Measurements from ENCODE around the gene FAM241B. TPM values are rescaled to one million over a fixed set of nuclear protein-coding genes. Genes with fewer than 3 reads are reported as not detected.

The FAM241B gene
- total RNA-seq, 1 donor from 2014 or later: 44.2 TPM

GRCh38 chr10:69633673-69634635 is 3.9 kb downstream of the FAM241B start:
- H3K4me3 Mint-ChIP-seq (ENCODE audit: low read depth): no peak overlapping the region
- H3K27me3 Mint-ChIP-seq: no peaks in the 10 kb centered on the region
- peaks cover 6% of the 10 kb centered on the region for H3K4me1 Mint-ChIP-seq (ENCODE audit: low read depth)
- H3K36me3 Mint-ChIP-seq (ENCODE audit: insufficient read depth): peaks cover 15% of the 10 kb centered on the region
- H3K27ac Mint-ChIP-seq: no peak overlapping the region
- DNase-seq (ENCODE audit: low spot score, unreplicated experiment): no peak
- H3K9me3 Mint-ChIP-seq (ENCODE audit: low read depth): no peaks in the 10 kb centered on the region
- no peak for TF ChIP-seq CTCF (IDR thresholded peaks at IDR 0.05; ENCODE audit: unreplicated experiment)

DNA sequence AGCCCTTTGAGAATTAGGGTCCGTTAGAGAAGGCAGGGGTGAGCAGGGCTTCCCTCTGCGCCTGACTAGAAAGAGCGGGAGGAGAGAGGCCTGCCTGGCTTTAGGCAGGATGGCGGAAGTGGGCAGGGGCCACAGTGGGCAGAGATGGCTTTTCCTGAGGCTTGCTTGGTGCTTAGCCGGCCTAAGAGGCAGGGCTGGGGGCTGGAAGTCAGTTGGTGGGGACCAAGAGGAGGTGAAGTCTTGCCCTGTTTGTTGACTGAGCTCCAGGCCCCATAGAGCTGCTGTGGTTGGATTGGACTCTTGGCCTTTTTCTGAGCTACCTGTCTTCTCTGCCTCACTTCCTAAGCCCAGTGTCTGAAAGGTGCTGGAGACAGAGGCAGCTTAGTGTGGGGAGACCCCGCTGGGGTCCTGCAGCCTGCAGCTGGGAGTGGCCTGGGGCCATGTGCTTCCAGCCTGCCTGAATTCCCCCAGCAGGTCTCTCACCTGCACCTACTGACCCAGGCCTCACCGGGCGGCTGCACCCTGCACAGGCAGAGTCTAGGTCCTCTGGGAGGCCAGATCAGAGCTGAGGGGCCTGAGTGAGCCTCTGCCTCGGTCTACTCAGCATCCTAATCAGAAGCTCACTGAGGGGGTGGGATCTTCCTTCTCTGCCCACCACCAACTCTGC is 4.8 kb downstream of the FAM241B start:
- no peak for DNase-seq (ENCODE audit: low spot score, unreplicated experiment)
- Mint-ChIP-seq H3K4me1 (ENCODE audit: low read depth) (peaks cover 9% of the 10 kb centered on the region), H3K4me3 (ENCODE audit: low read depth) (no peak overlapping the region)

GRCh38 chr10:69635428-69636272 is 5.6 kb downstream of the FAM241B start:
- H3K27me3 Mint-ChIP-seq: no peaks in the 10 kb centered on the region
- no peak overlapping the region for H3K27ac Mint-ChIP-seq
- no peak for DNase-seq (ENCODE audit: low spot score, unreplicated experiment)
- no peaks in the 10 kb centered on the region for H3K9me3 Mint-ChIP-seq (ENCODE audit: low read depth)
- no peak overlapping the region for H3K4me3 Mint-ChIP-seq (ENCODE audit: low read depth)
- peaks cover 15% of the 10 kb centered on the region for H3K36me3 Mint-ChIP-seq (ENCODE audit: insufficient read depth)
- no peak for TF ChIP-seq CTCF (IDR thresholded peaks at IDR 0.05; ENCODE audit: unreplicated experiment)
- peaks cover 9% of the 10 kb centered on the region for H3K4me1 Mint-ChIP-seq (ENCODE audit: low read depth)

More for the DNA sequence above, 4.8 kb downstream of the FAM241B start:
- no peak overlapping the region for H3K27ac Mint-ChIP-seq
- no peaks in the 10 kb centered on the region for H3K27me3 Mint-ChIP-seq
- H3K9me3 Mint-ChIP-seq (ENCODE audit: low read depth): no peaks in the 10 kb centered on the region
- no peak for TF ChIP-seq CTCF (IDR thresholded peaks at IDR 0.05; ENCODE audit: unreplicated experiment)
- peaks cover 15% of the 10 kb centered on the region for H3K36me3 Mint-ChIP-seq (ENCODE audit: insufficient read depth)

DNA sequence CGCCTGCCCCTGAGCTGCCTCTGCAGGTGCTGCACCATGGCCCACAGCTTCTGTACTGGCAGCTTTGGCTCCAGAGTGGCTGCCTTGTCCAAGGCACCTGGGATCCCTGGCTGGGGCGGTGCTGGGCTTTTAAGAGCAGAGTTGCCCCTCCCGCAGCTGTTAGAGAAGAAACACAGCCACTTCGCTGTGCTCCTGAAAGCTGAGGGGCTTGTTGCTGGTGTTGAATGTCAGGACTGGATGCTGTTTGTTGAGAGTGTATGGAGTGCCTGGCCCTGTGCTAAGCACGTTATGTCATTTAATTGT is 6.2 kb downstream of the FAM241B start:
- H3K36me3 Mint-ChIP-seq (ENCODE audit: insufficient read depth): peaks cover 15% of the 10 kb centered on the region
- peaks cover 7% of the 10 kb centered on the region for H3K4me1 Mint-ChIP-seq (ENCODE audit: low read depth)
- TF ChIP-seq CTCF (IDR thresholded peaks at IDR 0.05; ENCODE audit: unreplicated experiment): no peak
- H3K27me3 Mint-ChIP-seq: no peaks in the 10 kb centered on the region
- H3K27ac Mint-ChIP-seq: no peak overlapping the region
- no peak overlapping the region for H3K4me3 Mint-ChIP-seq (ENCODE audit: low read depth)
- no peaks in the 10 kb centered on the region for H3K9me3 Mint-ChIP-seq (ENCODE audit: low read depth)
- DNase-seq (ENCODE audit: low spot score, unreplicated experiment): no peak

All from progenitor cell of endocrine pancreas (in vitro differentiated cells).